GM23248 (cell line): ENCODE measurements around the gene NAB1.

Experiments used
- EZH2 ChIP-seq: fragments of 200-600 bp; sonication (generic); IDR thresholded peaks from 2 replicates; pipeline ENCODE4 v1.6.1; 2018; ENCODE audit warnings: antibody characterized with exemption, mild to moderate bottlenecking; ENCODE audit not compliant: insufficient read depth, poor library complexity, severe bottlenecking
- EZH2phosphoT487 ChIP-seq: fragments of 200-600 bp; sonication (generic); IDR thresholded peaks from 2 replicates; pipeline ENCODE4 v1.6.1; 2018; ENCODE audit warnings: antibody characterized with exemption, moderate library complexity, mild to moderate bottlenecking, low read depth; ENCODE audit not compliant: insufficient read depth

DNA sequence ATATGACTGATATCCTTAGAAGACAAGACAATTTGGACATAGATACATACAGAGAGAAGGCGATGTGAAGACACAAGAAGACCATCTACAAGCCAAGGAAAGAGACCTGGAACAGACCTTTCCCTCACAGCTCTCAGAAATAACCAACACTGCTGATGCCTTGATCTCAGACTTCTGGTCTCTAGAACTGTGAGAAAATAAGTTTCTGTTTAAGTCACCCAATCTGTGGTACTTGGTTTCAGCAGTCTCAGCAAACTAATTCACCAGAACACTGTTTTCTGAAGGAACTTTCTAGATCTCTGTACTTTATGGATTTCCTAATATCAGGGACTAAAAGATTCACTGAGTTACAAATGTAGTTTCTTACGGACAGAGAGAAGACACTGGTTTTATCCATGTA, 58.8 kb downstream of the NAB1 start:
- TF ChIP-seq EZH2 (no peak), EZH2phosphoT487 (no peak)
